Hepatocyte (in vitro differentiated cells): Measurements from ENCODE around the gene RIMKLB. TPM values are rescaled to one million over a fixed set of nuclear protein-coding genes. Genes with fewer than 3 reads are reported as not detected.

Experiments used
- DNase-seq: peaks from one replicate; pipeline ENCODE4 v3.0.0-alpha.2; 2016; ENCODE audit warnings: low spot score
- H2AFZ ChIP-seq: fragments of 200-600 bp; sonication (generic); 2 replicates; pipeline ENCODE4 v1.6.0; 2016; ENCODE audit warnings: antibody characterized with exemption, mild to moderate bottlenecking
- H3K27ac ChIP-seq: fragments of 200-600 bp; sonication (generic); 2 replicates; pipeline ENCODE4 v1.5.1; 2016; ENCODE audit warnings: mild to moderate bottlenecking
- H3K27me3 ChIP-seq: fragments of 200-600 bp; sonication (generic); 2 replicates; pipeline ENCODE4 v1.6.1; 2016
- H3K36me3 ChIP-seq: fragments of 200-600 bp; sonication (generic); replicated peaks from 2 replicates; pipeline ENCODE4 v1.5.1; 2016; ENCODE audit warnings: low read depth; ENCODE audit not compliant: insufficient read depth
- H3K4me1 ChIP-seq: fragments of 200-600 bp; sonication (generic); 2 replicates; pipeline ENCODE4 v1.5.1; 2016; ENCODE audit warnings: mild to moderate bottlenecking, moderate library complexity; ENCODE audit not compliant: insufficient read depth
- H3K4me2 ChIP-seq: fragments of 200-600 bp; sonication (generic); 2 replicates; pipeline ENCODE4 v1.6.0; 2016
- H3K4me3 ChIP-seq: fragments of 200-600 bp; sonication (generic); 2 replicates; pipeline ENCODE4 v1.5.1; 2016; ENCODE audit warnings: mild to moderate bottlenecking
- H3K79me2 ChIP-seq: fragments of 200-600 bp; sonication (generic); 2 replicates; pipeline ENCODE4 v1.6.0; 2017; ENCODE audit warnings: mild to moderate bottlenecking
- H3K9me2 ChIP-seq: fragments of 200-600 bp; sonication (generic); replicated peaks from 2 replicates; pipeline ENCODE4 v1.6.0; 2017; ENCODE audit warnings: mild to moderate bottlenecking; ENCODE audit not compliant: insufficient read depth
- H3K9me3 ChIP-seq: fragments of 200-600 bp; sonication (generic); 2 replicates; pipeline ENCODE4 v1.5.1; 2016; ENCODE audit warnings: low read depth, mild to moderate bottlenecking
- H4K20me1 ChIP-seq: fragments of 200-600 bp; sonication (generic); 2 replicates; pipeline ENCODE4 v1.6.0; 2016; ENCODE audit warnings: mild to moderate bottlenecking; ENCODE audit not compliant: insufficient read depth, poor library complexity, severe bottlenecking
- EZH2 ChIP-seq: fragments of 200-600 bp; sonication (generic); IDR thresholded peaks from 2 replicates; pipeline ENCODE4 v1.6.1; 2016; ENCODE audit warnings: antibody characterized with exemption, mild to moderate bottlenecking, borderline replicate concordance
- EZH2phosphoT487 ChIP-seq: fragments of 200-600 bp; sonication (generic); IDR thresholded peaks from one replicate; pipeline ENCODE4 v1.6.1; 2018; ENCODE audit warnings: antibody characterized with exemption, mild to moderate bottlenecking, low read depth, moderate library complexity; ENCODE audit not compliant: unreplicated experiment, severe bottlenecking
- WGBS: methylation state at CpG from one replicate; pipeline ENCODE4 v1.1.6; 2016; ENCODE audit warnings: low lambda C conversion rate; ENCODE audit errors: missing lambda C conversion rate; 5-methylcytosine and 5-hydroxymethylcytosine counted together
- polyA plus RNA-seq: library from polyadenylated mRNA; unstranded; fragments of >200 nt; fragmentation: Nextera tagmentation; extraction: Ambion mirVana; gene quantifications from 2 replicates; pipeline ENCODE4 v1.2.1, GENCODE V29; 2016
- total RNA-seq: library from RNA; depleted of rRNA; stranded (reverse); fragments of >200 nt; gene quantifications from 2 replicates; pipeline ENCODE4 v1.2.3, GENCODE V29; 2014
- TF ChIP-seq, protein P1 (sequence below): fragments of 200-600 bp; sonication (generic); IDR thresholded peaks from 2 replicates; pipeline ENCODE4 v1.5.1; 2016; ENCODE audit warnings: antibody characterized with exemption, mild to moderate bottlenecking; ENCODE audit not compliant: poor library complexity

Gene RIMKLB
- total and polyA plus RNA-seq, 2 experiments from 2014 or later: 20.7 to 37.3 TPM

DNA sequence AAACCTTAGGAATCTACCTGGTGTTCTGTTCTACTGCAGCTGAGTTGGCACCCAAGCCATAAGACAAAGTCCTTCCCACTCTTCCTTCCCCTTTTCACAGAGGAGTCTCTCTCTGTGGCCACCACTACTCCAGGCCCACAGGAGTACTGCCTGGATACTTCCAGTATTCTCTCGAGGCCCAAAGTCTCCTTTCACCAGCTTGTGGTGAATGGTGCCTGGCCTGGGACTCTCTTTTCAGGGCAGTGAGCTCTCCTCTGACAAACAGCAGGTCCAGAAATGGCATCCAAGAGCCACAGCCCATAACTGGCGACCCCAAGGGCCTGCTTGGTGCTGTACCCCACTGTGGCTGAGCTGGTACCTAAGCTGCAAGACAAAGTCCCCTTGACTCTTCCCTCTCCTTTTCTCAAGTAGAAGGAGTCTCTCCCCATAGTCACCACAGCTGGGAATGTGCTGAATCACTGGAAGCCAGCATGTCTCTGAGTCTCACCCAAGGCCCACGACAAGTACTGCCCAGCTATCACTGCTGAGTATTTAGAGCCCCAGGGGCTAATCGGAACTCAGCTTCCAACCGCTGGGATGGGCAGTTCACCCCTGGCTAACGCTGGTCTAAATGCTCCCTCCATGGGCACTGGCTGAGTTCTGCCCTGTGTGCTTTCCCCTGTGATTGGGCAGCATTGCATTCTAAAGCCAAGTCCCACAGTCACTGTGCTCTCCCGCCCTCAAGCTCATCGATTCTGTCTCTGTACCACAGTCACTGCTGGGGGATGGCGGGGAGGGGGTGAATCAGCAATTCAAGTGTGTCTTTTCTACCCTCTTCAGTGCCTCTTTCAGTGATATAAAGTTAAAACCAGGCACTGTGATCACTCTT is 130.7 kb downstream of the RIMKLB start:
- H3K4me3 ChIP-seq: no peak overlapping the region
- no peak for DNase-seq
- H3K36me3 ChIP-seq: no peaks in the 10 kb centered on the region
- no peak overlapping the region for H2AFZ ChIP-seq
- no peaks in the 10 kb centered on the region for H3K9me3 ChIP-seq
- no peaks in the 10 kb centered on the region for H3K27me3 ChIP-seq
- WGBS: 74% methylated on average over 9 of the region's 9 CpGs
- H3K9me2 ChIP-seq: no peaks in the 10 kb centered on the region
- no peaks in the 10 kb centered on the region for H3K79me2 ChIP-seq
- no peak overlapping the region for H3K4me2 ChIP-seq
- no peaks in the 10 kb centered on the region for H4K20me1 ChIP-seq
- no peaks in the 10 kb centered on the region for H3K4me1 ChIP-seq
- H3K27ac ChIP-seq: no peak overlapping the region
- TF ChIP-seq, protein P1, sequence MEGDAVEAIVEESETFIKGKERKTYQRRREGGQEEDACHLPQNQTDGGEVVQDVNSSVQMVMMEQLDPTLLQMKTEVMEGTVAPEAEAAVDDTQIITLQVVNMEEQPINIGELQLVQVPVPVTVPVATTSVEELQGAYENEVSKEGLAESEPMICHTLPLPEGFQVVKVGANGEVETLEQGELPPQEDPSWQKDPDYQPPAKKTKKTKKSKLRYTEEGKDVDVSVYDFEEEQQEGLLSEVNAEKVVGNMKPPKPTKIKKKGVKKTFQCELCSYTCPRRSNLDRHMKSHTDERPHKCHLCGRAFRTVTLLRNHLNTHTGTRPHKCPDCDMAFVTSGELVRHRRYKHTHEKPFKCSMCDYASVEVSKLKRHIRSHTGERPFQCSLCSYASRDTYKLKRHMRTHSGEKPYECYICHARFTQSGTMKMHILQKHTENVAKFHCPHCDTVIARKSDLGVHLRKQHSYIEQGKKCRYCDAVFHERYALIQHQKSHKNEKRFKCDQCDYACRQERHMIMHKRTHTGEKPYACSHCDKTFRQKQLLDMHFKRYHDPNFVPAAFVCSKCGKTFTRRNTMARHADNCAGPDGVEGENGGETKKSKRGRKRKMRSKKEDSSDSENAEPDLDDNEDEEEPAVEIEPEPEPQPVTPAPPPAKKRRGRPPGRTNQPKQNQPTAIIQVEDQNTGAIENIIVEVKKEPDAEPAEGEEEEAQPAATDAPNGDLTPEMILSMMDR: no peak
- no peak for TF ChIP-seq EZH2phosphoT487
- no peak for TF ChIP-seq EZH2

DNA sequence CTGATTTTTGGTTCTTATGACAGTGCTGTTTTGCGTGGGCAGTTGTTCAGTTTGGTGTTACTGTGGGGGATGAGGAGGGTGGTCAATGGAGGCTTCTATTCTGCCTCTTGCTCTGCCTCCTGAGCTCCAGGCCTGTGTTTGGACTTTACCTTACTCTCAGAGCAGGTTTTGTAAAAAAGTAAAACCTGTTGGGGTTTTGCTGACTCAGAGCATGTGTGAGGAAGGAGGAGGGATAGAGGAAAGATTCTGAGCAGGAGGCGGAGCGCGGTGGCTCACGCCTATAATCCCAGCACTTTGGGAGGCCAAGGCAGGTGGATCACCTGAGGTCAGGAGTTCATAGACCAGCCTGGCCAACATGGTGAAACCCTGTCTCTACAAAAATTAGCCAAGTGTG is 131.3 kb downstream of the RIMKLB start:
- no peaks in the 10 kb centered on the region for H4K20me1 ChIP-seq
- peak; percentile 37 for DNase-seq
- no peaks in the 10 kb centered on the region for H3K79me2 ChIP-seq
- H3K36me3 ChIP-seq: no peaks in the 10 kb centered on the region
- H3K9me3 ChIP-seq: no peaks in the 10 kb centered on the region
- H3K4me1 ChIP-seq: no peaks in the 10 kb centered on the region
- H3K27me3 ChIP-seq: no peaks in the 10 kb centered on the region
- H3K27ac ChIP-seq: no peak overlapping the region
- WGBS: 62% methylated on average over 5 of the region's 5 CpGs
- H2AFZ ChIP-seq: no peak overlapping the region
- H3K4me3 ChIP-seq: no peak overlapping the region
- TF ChIP-seq, protein P1: no peak
- no peak for TF ChIP-seq EZH2
- TF ChIP-seq EZH2phosphoT487: no peak
- H3K9me2 ChIP-seq: no peaks in the 10 kb centered on the region
- H3K4me2 ChIP-seq: no peak overlapping the region

DNA sequence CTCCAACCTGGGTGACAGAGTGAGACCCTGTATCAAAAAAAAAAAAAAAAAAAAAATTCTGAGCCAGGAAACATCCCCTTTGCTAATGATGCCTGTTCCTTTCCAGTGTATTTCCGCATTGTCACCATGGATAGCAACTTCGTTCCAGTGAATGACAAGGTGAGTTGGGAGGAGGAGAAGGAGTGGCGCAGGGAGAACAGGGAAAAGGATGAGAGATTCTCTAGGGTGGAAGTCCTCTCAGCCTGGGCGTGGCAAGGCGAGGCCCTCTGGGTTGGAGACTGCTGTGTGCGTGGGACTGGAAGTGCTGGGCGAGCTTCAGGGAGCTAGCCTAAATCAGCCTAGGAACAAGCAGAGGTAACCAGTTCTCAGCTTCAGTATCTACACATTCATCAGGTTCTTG is 131.8 kb downstream of the RIMKLB start:
- DNase-seq: no peak
- Histone ChIP-seq H3K27ac (no peak overlapping the region), H3K9me2 (no peaks in the 10 kb centered on the region), H3K4me1 (no peaks in the 10 kb centered on the region), H3K36me3 (no peaks in the 10 kb centered on the region), H3K9me3 (no peaks in the 10 kb centered on the region), H4K20me1 (no peaks in the 10 kb centered on the region), H3K79me2 (no peaks in the 10 kb centered on the region), H3K27me3 (no peaks in the 10 kb centered on the region), H3K4me2 (no peak overlapping the region), H2AFZ (no peak overlapping the region), H3K4me3 (no peak overlapping the region)
- 93% methylated on average over 7 of the region's 7 CpGs for WGBS
- no peak for TF ChIP-seq EZH2

DNA sequence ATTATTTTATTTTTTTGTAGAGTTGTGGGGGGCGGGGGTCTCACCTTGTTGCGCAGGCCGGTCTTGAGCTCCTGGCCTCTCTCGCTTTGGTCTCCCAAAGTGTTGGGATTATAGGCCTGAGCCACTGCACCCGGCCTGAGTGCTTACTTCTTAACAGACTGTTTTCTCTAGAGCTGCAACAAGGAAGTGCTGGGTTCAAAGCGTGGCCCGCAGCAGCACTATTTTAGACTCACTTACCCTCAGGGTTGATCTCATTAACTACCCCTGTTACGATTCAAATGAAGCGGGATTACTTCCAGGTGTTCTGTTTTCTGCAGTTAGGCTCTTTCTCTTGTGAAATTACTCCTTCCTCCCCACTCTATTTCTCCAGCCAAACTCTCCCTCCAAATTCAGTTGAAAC is 133.3 kb downstream of the RIMKLB start:
- Histone ChIP-seq H3K27ac (no peak overlapping the region), H3K9me2 (no peaks in the 10 kb centered on the region), H4K20me1 (no peaks in the 10 kb centered on the region), H3K4me3 (no peak overlapping the region), H3K36me3 (no peaks in the 10 kb centered on the region), H3K27me3 (no peaks in the 10 kb centered on the region), H2AFZ (no peak overlapping the region), H3K4me1 (no peaks in the 10 kb centered on the region), H3K4me2 (no peak overlapping the region), H3K9me3 (no peaks in the 10 kb centered on the region), H3K79me2 (no peaks in the 10 kb centered on the region)
- TF ChIP-seq EZH2phosphoT487: no peak
- TF ChIP-seq EZH2: no peak
- TF ChIP-seq, protein P1: no peak
- 68% methylated on average over 9 of the region's 9 CpGs for WGBS
- no peak for DNase-seq
